Stimulated activated CD4-positive, alpha-beta T cell treated with anti-CD3 and anti-CD28 coated beads, Interleukin-4, amount 100 ng/mL, for 1 hour (primary cell): ENCODE results near the gene RHOG.
"Not testable (repeated sequence)": the region's sequence is repeated elsewhere in the genome, so short reads cannot be mapped to it uniquely, and the experiment has no call there.

ENCODE experiments used
- DNase-seq: peaks from one replicate; pipeline ENCODE4 v3.0.0-alpha.2; 2020

The RHOG gene

DNA sequence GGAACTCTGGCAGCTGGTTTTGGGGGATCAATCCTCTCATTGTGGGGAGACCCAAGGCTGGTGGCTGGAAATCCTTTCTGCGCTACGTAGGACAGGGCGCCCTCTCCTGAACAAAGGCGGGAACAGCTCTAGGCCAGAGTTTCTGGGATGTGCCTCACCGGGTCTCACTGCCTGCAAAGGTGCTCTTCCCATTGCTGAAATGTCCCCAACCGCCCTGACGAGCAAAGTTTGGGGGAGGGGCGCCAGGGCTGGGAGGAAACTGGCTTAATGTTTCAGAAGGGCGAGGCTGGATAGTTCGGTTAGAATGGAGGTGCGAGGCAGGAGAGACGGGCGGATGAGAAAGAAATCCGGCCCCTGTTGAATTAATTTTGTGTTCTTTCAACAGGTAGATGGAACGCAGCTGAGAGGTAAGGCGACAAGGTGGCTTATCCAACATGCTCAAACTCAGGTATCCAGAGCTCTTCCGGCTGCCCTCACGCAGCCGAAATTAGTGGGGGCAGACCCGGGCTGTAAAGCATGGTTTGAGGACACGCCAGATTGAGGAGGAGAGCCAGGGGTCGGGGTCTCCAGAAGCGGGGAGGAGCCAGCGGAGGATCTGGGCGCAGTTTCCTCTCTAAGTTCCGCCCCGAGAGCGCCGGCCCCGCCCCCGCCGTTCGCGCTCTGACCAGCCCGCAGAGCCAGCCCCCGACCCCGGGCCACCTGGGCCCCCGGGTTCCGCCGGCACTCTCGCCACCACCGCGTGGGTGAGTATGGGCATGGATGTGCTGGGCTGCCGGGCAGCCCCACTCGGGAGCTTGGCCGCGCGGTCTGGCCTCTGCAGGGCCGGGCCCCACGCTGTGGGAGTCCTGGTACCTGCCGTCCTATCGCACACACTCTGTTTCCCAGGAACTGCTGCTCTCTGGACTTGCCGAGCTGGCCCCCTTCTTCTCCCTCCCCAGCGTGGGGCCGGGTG, 32.6 kb downstream of the RHOG start, which contains the start of gene PGAP2:
Gene PGAP2 (plus strand): TSS at position 652 of the 952 bp plus-strand sequence. CDS start 2,700 bp downstream, outside the sequence.
- peak; percentile 62 for DNase-seq

DNA sequence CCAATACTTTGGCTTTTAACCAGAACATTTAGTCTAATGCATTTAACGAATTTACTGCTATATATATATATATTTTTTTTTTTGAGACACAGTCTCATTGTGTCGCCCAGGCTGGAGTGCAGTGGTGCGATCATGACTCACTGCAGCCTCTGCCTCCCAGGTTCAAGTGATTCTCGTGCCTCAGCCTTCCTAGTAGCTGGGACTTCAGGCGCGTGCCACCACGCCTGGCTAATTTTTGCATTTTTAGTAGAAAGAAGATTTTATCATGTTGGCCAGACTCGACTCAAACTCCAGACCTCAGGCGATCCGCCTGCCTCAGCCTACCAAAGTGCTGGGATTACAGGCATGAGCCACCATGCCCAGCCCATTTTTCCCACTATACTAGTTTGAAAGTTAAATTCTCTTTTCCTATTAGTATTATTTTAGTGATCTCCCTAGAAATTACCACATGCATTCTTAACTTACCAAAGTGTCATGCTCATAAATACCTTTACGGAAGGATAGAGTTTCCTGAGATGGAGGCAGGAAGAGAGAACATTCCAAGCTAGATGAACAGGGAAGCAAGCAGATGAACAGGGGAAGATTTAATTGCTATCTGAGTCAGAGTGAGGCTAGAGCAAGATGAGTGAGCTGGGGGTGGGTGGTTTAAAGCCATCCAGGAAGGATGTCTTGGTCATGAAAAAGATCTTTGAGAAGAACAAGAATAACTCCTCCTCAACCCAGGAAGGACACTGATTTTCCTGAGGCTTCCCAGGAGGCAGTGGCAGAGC, 36.8 kb downstream of the RHOG start:
- no peak for DNase-seq

DNA sequence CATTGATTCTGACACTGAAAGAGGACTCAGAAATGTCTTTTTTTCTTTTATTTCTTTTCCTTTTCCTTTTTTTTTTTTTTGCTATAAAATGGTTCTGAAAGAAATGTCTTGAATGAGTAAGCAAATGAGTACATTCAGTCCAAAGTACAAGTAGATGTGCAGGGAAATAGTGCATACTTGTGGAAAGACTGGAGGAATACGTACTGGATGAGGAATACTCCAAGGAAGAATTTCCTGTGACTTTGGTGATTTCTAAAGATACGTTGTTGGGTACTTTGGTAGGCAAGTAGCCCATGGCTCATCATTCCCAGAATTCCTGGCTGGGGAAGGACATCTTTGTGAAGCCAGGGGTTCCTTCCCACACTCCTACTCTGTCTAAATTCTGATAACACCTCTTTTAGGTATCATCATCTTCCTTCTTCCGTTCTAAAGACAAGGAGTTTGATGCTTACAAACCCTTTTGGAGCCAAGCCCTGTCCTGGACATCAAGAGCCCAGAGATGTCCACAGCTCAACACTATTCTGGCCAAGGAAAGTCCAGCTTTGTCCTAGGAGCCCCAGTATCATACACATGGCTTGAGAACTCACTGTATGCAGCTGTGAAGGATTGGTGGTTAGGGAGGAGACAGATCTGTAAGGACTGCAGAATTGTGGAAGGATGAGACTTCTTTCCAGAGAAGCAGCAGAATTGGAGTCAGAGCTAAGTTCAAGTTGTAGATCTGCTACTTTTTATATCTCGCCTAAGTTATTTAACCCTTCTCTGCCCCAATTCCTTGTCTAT, 38.6 kb downstream of the RHOG start:
- no peak for DNase-seq

DNA sequence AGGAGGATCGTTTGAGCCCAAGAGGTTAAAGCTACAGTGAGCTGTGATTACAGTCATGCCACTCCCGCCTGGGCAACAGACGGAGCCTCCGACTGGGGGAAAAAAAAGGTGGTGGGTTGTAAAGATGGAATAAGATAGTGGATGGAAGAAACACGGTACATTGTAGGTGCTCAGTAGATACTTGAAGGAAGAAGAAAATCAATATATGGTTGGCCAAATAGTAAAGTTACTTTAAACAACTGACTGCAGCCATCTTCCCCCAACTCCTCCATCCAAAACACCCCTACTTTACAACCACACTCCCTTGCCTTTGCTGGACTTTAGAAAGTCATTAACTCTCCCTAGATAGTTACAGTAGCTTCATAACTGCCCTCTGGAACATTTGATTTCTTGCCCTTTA, 40.9 kb downstream of the RHOG start:
- no peak for DNase-seq

DNA sequence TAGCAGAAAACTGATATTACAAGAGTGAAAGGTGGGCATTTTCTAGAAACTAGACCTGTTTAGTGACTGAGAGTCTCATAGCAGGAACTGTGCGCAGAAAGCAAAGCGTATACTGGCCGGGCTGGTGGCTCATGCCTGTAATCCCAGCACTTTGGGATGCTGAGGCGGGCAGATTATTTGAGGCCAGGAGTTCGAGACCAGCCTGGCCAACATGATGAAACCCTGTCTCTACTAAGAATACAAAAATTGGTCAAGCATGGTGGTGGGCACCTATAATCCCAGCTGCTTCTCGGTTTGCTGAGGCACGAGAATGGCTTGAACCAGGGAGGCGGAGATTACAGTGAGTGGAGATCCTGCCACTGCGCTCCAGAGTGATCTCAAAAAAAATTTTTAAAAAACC, 41.6 kb downstream of the RHOG start:
- no peak for DNase-seq

DNA sequence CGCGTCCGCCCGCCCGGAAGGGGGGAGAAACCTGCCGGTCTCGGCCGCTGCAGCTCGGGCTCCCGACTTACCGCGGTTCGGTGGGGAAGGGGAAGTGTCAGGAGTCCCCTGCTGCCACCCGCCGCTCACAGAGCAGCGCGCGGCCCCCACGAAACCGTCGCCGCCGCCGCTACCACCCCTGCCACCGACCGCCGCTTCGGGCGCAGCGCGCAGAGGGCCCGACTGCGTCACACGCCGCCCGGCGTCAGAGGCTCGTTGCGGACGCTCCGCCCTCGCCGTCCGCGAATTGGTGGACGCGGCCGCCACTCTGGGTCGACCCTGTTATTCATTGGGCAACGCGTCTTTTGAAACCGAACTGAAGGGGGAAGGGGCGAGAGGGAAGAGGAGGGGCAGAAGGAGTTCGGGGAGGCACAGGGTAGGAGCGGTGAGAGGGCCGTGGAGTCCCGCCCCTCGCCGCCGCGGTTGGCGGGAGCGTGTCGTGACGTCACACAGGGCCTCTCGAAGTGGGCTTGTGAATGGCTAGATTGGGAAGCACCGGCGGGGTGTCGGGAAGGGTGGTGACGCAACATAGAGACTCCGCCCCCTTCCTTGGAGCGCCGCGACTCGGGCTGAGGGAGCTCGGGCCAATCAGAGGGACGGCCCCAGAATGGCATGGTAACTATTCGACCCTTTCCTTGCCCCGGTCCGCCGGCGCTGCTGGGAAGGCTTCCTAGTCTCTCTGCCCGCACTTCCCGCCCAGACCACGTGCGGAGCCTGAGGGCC, 43.2 kb downstream of the RHOG start, which contains the start of gene NUP98:
Gene NUP98 (minus strand): TSS at position 226 of the 762 bp plus-strand sequence. CDS start 15,437 bp downstream, outside the sequence.
- DNase-seq, result peak; percentile 99

DNA sequence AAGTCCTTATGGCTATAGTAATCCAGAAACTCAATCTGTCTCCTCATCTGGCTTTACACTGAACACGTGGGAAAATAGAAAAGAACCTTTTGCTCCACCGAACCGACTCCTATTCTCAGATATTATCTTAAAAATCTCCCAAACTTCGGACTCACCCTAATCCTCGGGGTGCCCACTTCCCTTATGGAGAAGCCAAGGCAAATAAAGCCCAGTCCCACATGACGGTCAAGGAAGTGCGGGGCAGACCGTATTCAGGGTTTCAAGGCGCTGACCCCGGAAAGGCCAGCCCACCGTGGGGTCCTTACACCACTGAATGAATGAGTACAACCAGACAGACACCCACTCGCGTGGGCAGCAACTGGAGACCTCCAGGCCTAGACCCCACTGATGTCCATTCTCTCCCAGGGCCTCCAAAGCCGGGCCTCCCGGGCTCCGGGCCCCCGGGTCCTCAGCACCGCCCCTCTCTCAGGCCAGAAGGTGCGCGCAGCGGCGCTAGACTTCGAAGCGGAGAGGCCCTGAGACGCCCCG, 43.9 kb downstream of the RHOG start:
- no peak for DNase-seq

DNA sequence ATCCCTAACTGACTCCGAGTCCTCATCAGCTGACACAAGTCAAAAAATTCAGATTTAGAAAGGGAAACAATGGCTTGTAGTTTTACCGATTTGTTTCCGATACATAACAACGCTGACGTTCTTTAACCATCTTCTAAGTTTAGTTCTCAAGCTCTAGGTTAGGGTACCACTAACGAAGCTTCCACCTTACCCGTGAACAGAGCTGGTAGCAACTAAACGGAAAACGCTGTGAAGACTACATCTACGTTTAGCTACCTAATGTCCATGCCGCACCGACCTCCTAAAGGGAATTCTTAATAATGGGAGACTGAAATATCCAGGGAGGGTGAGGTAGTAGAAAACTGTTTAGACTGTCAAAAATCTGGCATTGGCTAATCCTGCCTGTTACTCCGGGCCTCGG, 44.4 kb downstream of the RHOG start:
- no peak for DNase-seq

DNA sequence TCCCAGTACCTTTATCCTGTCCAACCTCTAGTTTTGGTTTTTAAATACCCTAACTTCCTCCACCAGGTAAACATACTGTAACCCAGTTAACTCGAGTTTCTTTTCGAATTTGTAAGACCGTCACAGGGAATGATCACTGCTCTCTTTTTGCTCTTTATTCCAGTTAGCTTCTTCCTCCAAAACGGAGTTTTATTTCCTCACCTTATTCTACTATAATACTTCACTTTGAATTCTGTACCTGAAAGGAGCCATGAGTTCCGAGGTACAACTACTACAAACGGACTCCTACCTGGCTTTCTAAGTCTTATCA, 44.8 kb downstream of the RHOG start:
- no peak for DNase-seq

DNA sequence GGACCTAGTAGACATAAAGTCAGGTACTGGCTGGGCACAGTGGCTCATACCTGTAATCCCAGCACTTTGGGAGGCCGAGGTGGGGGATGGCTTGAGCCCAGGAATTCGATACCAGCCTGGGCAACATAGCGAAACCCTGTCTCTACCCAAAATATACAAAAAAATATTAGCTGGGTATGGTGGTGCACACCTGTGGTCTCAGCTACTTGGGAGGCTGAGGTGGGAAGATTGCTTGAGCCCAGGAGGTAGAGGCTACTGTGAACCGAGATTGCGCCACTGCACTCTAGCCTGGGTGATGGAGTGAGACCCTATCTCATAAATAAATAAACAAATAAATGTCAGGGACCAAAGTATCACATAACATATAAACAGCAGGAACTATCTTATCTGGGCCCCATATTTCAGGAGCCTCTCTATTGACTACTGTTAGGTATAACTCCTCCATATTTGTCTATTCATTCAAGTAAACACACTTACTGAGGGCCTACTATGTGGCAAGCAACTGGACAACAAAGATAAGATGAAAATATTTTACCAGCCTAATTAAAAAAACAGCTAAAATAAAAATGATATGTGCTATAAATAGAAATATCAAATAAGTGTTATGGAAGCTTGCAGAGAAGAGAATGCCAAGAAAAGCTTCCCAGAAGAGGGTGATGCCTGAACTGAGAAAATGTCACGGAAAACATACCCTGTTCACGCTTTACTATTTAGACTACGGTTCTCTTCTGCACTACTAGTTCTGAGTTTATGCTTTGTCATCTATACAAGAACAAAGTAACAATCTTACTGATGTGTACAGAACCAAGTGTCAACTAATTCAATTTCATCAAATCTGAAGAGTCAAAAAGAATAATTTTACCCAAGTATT, 45.4 kb downstream of the RHOG start:
- no peak for DNase-seq

DNA sequence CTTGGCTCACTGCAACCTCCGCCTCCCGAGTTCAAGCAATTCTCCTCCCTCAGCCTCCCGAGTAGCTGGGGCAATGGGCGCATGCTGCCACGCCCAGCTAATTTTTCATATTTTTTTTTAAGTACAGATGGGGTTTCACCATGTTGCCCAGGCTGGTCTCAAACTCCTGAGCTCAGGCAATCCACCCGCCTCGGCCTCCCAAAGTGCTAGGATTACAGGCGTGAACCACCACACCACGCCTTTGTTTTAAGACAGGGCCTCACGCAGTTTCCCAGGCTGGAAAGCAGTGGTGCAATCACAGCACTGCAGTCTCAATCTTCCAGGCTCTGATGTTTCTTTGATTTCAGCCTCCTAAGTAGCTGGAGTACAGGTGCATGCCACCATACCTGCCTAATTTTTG, 46.4 kb downstream of the RHOG start:
- not testable (repeated sequence) for DNase-seq

DNA sequence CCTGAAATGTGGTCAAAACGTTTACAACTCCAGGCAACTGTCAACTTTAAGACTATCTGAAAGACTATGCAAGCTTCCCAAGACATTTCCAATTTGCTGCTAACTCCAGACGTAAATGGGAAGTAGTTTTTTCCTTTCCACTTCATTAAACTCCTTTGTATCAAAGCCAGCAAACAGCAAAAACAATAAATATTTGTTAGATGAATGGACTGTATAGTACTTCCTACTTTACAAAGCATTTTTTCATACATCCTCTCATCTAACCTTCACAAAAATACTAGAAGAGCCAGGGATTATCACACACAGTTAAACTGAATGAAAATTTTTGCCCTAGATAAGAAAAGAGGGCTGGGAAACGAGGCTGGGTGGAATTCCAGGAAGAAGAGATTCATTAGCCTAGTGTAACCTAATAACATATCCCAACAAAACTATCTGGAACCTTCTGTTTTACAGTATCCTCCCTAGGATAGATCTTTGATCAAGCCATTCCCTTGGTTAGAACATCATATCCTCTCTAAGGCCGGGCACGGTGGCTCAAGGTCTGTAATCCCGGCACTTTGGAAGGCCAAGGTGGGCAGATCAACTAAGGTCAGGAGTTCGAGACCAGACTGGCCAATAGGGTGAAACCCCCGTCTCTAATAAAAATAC, 53.9 kb downstream of the RHOG start:
- no peak for DNase-seq

DNA sequence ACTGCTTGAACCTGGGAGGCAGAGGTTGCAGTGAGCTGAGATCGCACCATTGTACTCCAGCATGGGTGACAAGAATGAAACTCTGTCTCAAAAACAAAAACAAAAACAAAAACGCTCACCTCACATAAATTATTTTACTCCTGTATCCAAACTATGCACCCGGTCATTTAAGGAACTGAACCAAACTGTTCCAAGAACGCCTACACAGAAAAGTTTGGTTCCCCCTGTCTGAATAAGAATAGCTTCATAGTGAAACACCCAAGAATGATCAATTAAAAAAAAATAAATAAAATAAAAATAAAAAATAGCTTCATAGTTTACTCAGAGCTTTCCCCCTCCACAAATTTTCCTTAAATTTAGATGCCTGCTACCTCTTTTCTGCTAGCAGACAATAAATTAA, 57.1 kb downstream of the RHOG start:
- DNase-seq, result no peak

DNA sequence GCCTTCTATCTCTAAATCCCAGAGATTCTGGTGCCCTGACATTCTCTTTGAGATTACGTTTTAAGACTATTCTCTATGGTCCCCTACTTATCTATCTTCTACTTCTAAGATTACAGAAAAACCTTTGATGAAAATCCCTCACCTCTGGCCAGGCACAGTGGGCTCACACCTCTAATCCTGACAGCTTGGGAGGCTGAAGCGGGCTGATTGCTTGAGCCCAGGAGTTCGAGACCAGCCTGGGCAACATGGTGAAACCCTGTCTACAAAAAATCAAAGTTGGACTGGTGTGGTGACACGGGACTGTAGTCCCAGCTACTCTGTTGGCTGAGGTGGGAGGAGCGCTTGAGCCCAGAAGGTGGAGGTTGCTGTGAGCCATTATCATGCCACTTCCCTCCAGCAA, 57.8 kb downstream of the RHOG start:
- DNase-seq, result no peak

DNA sequence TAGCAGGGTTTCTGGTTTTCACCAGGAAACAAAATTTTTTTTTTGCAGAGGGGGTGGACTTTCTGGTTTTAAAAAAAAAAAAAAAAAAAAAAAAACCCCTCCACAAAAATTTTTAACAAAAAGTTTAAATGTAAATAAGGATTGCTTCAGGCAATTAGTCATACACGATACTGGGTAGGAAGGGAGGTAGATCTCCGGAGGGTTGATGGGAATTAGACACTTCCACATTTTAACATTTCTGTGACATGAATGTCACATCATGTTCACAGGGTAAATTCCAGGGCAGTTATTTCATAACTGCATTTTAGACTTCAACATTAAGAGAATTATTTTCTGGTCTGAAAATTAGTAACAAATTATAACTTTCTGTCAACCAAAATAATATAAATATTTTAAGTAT, 59.3 kb downstream of the RHOG start:
- no peak for DNase-seq
